Neural crest cell (in vitro differentiated cells): ENCODE data around the gene EPHA4. TPM values are rescaled to one million over a fixed set of nuclear protein-coding genes. Genes with fewer than 3 reads are reported as not detected.

Source experiments
- DNase-seq: peaks from one replicate; pipeline ENCODE4 v3.0.0; 2021; ENCODE audit warnings: low read depth, mixed read lengths, low spot score
- H3K27ac Mint-ChIP-seq: one replicate; pipeline ENCODE4 v1.8.0; 2021; ENCODE audit warnings: mild to moderate bottlenecking, mixed read lengths; ENCODE audit not compliant: unreplicated experiment
- H3K27me3 Mint-ChIP-seq: 2 replicates; pipeline ENCODE4 v1.8.0; 2021; ENCODE audit warnings: low read depth, mild to moderate bottlenecking, mixed read lengths
- H3K36me3 Mint-ChIP-seq: 2 replicates; pipeline ENCODE4 v1.8.0; 2021; ENCODE audit warnings: low read depth, mild to moderate bottlenecking, mixed read lengths
- H3K4me1 Mint-ChIP-seq: 2 replicates; pipeline ENCODE4 v1.8.0; 2021; ENCODE audit warnings: mixed read lengths
- H3K4me3 Mint-ChIP-seq: one replicate; pipeline ENCODE4 v1.8.0; 2021; ENCODE audit warnings: mild to moderate bottlenecking, mixed read lengths
- H3K9me3 Mint-ChIP-seq: 2 replicates; pipeline ENCODE4 v1.8.0; 2021; ENCODE audit warnings: mixed read lengths
- CTCF ChIP-seq: fragments of 200-600 bp; sonication (generic); conservative IDR thresholded peaks from 2 replicates; pipeline ENCODE4 v1.5.0; 2021; ENCODE audit warnings: antibody characterized with exemption, mild to moderate bottlenecking
- total RNA-seq: library from RNA; stranded (reverse); gene quantifications from 2 replicates; pipeline ENCODE4 v1.2.1, GENCODE V29; 2021

The EPHA4 gene
- total RNA-seq, 1 donor from 2014 or later = 108 TPM

GRCh38 chr2:221467610-221468009, 104.5 kb downstream of the EPHA4 start:
- H3K4me1 Mint-ChIP-seq = peaks cover 30% of the 10 kb centered on the region
- TF ChIP-seq CTCF = no peak
- H3K36me3 Mint-ChIP-seq = no peaks in the 10 kb centered on the region

GRCh38 chr2:221466744-221467143, 105.4 kb downstream of the EPHA4 start:
- Mint-ChIP-seq H3K4me3 (no peak overlapping the region), H3K27me3 (no peaks in the 10 kb centered on the region), H3K36me3 (no peaks in the 10 kb centered on the region), H3K4me1 (peaks cover 35% of the 10 kb centered on the region), H3K9me3 (no peaks in the 10 kb centered on the region), H3K27ac (no peak overlapping the region)
- DNase-seq = no peak
- no peak for TF ChIP-seq CTCF

More at GRCh38 chr2:221467610-221468009, 104.5 kb downstream of the EPHA4 start:
- Mint-ChIP-seq H3K27me3 (no peaks in the 10 kb centered on the region), H3K27ac (no peak overlapping the region), H3K9me3 (no peaks in the 10 kb centered on the region), H3K4me3 (no peak overlapping the region)
- DNase-seq = no peak

GRCh38 chr2:221465776-221466175, 106.3 kb downstream of the EPHA4 start:
- Mint-ChIP-seq H3K27ac (no peak overlapping the region), H3K4me1 (peaks cover 43% of the 10 kb centered on the region), H3K4me3 (no peak overlapping the region), H3K9me3 (no peaks in the 10 kb centered on the region), H3K27me3 (no peaks in the 10 kb centered on the region), H3K36me3 (no peaks in the 10 kb centered on the region)
- no peak for DNase-seq
- no peak for TF ChIP-seq CTCF

- Mint-ChIP-seq H3K9me3 (no peaks in the 10 kb centered on the region), H3K36me3 (no peaks in the 10 kb centered on the region), H3K27me3 (no peaks in the 10 kb centered on the region), H3K4me1 (peaks cover 46% of the 10 kb centered on the region), H3K27ac (no peak overlapping the region), H3K4me3 (no peak overlapping the region)
- DNase-seq = no peak
- no peak for TF ChIP-seq CTCF
Observed at GRCh38 chr2:221464971-221465370, 107.1 kb downstream of the EPHA4 start.

GRCh38 chr2:221463241-221463896, 108.7 kb downstream of the EPHA4 start:
- Mint-ChIP-seq H3K27me3 (no peaks in the 10 kb centered on the region), H3K36me3 (no peaks in the 10 kb centered on the region), H3K4me3 (no peak overlapping the region), H3K4me1 (peaks cover 54% of the 10 kb centered on the region), H3K27ac (no peak overlapping the region), H3K9me3 (no peaks in the 10 kb centered on the region)
- no peak for TF ChIP-seq CTCF
- no peak for DNase-seq
